ENCODE data around the gene ARHGEF7. TPM values are rescaled to one million over a fixed set of nuclear protein-coding genes. Genes with fewer than 3 reads are reported as not detected.

Gene ARHGEF7
- total RNA-seq, 4 donors from 2014 or later = 42.8 to 125 (median 61.1) TPM

DNA sequence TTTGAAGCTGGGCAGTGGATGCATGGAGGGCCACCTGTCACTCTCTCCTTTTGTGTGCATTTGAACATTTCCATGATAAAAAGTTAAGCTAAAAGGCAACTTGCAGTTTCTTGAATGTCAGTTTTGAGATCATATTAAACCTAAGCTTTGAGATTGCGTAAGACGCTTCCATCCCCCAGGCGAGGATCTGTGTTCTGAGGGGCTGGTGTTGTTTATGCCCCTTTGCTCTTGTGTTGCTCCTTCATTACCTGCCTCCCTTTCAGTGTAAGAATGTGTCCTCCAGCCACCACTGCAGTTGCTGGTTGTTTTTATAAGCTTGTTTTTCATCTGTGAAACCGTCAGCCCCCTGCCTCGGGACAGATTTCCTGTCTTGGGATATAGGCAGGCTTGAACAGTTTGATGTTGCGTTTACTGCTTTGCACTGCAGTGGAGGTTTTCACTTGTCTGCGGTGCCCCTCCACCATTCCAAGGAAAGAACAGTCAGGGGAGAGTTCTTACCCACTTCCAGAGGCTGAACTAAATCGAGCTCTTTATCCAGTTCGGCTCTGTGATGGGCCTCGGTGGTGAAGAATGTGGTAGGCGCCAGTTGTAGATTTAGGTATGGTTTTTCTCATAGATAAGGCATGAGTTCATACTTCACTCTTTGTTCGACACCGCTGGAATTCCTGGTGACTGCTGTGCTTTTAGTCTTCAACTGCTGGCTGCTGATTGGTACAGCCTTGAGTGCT is 96.8 kb downstream of the ARHGEF7 start:
- intact Hi-C loops (cut with DNase I; ENCODE audit: low total_unique reads) = no loop called here
- no peak for DNase-seq (ENCODE audit: low spot score in 2 of 2)
- TF ChIP-seq, protein P1, sequence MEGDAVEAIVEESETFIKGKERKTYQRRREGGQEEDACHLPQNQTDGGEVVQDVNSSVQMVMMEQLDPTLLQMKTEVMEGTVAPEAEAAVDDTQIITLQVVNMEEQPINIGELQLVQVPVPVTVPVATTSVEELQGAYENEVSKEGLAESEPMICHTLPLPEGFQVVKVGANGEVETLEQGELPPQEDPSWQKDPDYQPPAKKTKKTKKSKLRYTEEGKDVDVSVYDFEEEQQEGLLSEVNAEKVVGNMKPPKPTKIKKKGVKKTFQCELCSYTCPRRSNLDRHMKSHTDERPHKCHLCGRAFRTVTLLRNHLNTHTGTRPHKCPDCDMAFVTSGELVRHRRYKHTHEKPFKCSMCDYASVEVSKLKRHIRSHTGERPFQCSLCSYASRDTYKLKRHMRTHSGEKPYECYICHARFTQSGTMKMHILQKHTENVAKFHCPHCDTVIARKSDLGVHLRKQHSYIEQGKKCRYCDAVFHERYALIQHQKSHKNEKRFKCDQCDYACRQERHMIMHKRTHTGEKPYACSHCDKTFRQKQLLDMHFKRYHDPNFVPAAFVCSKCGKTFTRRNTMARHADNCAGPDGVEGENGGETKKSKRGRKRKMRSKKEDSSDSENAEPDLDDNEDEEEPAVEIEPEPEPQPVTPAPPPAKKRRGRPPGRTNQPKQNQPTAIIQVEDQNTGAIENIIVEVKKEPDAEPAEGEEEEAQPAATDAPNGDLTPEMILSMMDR (IDR thresholded peaks at IDR 0.05) = no peak
- TF ChIP-seq POLR2A (IDR thresholded peaks at IDR 0.05) = no peak
- H3K4me3 ChIP-seq (ENCODE audit: low read depth, poor library complexity, severe bottlenecking) = no peak overlapping the region
- WGBS, 2 donors = 77 to 82% methylated on average over 13 of the region's 13 CpGs

DNA sequence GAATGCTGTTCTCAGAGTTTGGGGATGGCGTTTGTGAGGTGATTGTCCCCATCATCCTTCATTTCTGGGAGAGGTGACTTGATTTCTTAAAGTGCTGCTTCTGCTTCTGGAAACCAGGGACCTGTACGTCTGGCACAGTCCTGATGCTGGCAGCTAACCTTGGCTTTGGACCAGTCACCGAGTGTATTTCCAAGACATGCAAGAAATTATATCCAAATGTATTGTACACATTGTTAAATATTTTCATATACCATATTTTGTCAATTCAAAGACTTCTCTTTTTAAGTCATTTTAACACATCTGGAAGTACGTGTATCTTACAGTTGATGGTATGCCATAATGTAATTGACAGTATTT is 97.4 kb downstream of the ARHGEF7 start:
- WGBS, 2 donors = 33 to 42% methylated on average over 4 of the region's 4 CpGs
- DNase-seq (ENCODE audit: low spot score in 2 of 2) = no peak
- no peak for TF ChIP-seq POLR2A (IDR thresholded peaks at IDR 0.05)
- TF ChIP-seq, protein P1 (IDR thresholded peaks at IDR 0.05) = no peak
- intact Hi-C loops (cut with DNase I; ENCODE audit: low total_unique reads) = no loop called here
- no peak overlapping the region for H3K4me3 ChIP-seq (ENCODE audit: low read depth, poor library complexity, severe bottlenecking)

DNA sequence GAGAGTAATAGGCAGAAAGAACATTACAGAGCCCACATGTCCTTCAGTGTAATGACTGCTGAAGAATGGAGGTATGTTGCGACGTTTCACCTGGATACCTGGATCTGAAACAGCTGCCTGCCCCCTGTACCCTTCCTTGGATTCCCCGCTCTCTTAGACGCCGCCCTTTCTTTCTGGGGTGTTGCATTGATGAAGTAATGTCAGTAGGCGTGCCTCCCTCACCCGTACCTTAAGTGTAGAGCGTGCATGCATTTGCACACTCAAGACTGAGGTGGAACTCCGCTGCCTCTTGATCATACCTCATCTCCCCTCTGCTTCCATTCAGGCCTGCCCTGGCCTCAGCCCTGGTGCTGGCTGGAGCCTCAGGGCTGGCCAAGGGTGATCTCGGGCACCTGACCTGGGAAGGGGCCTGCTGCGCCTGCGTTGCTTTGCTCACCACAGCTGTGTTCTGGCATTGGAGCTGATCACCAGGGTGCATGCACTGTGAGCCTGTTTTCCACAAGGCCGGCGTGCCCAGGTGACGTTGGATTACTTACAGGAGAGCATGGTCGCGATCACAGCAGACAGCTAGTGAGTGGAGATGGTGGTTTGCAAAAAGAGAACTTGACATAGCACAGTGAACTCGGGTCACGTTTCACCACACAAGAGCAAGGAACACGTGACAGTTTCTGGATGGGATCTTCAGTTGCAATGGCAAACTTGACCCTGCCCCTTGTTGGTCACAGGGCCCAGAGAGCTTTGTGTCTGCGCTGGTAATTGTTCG is 99.0 kb downstream of the ARHGEF7 start:
- no peak for DNase-seq (ENCODE audit: low spot score in 2 of 2)
- TF ChIP-seq, protein P1 (IDR thresholded peaks at IDR 0.05) = no peak
- no peak for TF ChIP-seq POLR2A (IDR thresholded peaks at IDR 0.05)
- 82% methylated on average over 22 of the region's 22 CpGs for WGBS, 2 donors
- intact Hi-C loops (cut with DNase I; ENCODE audit: low total_unique reads) = no loop called here
- no peak overlapping the region for H3K4me3 ChIP-seq (ENCODE audit: low read depth, poor library complexity, severe bottlenecking)

DNA sequence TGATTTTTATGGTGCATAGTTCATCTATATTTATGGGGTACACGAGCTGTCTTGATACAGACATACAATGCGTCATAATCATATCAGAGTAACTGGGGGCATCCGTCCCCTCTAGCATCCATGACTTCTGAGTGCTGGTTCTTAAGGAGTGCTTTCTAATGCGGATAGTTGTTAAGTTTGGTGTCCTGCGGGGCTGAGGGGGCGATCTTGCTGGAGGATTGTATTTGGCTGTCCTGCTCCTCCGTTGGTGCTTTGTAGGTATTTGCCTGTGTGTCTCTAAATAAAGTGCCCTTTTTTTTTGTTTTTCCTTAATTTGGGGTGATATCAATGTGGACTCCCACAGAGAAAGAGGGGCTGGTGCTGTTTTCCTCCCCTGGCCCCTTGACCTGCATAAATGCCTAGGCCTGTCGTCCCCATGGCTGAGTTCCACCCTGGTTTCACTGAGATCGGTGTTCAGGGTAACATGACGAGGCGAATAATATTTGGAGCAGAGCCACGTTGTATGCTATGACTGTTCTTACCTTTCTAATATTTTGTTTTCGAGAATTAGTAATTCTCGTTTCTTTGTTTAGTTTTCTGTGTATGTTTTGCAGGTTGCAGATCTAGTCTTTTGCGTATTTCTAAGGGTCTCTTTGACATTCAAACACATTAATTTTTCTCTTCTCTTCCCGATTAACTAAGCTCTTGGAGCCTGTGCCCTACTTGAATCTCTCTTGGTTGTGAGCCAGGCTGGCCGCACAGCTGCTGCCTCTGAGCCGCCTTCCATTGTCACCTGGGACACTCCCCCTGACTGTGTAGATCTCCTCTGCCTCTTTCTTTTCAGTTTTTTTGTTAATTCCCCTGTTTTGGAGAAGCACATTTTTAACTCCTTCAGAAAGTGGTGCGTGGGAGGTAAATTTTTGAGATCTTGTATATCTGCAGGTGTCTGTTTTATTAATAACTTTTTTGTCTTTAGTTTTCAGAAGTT is 100.3 kb downstream of the ARHGEF7 start:
- no peak for DNase-seq (ENCODE audit: low spot score in 2 of 2)
- WGBS, 2 donors = 85 to 87% methylated on average over 19 of the region's 19 CpGs
- TF ChIP-seq, protein P1 (IDR thresholded peaks at IDR 0.05) = no peak
- no peak for TF ChIP-seq POLR2A (IDR thresholded peaks at IDR 0.05)
- intact Hi-C loops (cut with DNase I; ENCODE audit: low total_unique reads) = no loop called here
- no peak overlapping the region for H3K4me3 ChIP-seq (ENCODE audit: low read depth, poor library complexity, severe bottlenecking)

DNA sequence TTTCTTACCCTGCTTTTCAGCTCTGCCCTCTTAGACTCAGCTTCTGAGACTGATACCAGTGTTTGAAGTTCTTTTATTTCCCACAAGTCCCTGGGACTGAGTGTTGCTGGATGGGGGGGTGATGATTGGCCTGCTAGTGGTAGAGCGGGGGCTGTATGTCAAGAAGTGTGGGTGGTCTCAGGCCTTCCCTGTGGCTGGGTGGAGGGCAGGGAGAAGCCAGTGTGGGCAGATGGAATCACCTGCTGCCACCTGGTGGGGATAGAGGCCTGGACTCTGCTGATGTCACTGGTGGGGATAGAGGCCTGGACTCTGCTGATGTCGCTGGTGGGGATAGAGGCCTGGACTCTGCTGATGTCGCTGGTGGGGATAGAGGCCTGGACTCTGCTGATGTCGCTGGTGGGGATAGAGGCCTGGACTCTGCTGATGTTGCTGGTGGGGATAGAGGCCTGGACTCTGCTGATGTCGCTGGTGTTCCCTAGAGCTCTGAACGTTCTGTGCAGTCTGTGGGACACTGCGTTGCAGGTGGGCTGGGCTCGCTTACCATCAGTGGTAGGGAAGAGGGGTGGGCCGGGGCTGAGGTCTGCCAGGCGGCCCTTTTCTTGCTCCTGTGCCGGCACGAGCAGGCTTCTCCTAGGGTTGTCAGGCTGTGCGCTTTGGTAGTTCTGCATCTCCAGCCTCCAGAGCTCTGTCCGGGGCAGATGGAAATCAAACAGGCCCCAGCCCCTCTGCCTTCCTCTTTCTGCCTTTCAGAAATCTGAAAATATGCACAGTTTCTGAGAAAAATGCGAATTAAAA is 101.3 kb downstream of the ARHGEF7 start:
- no peak for DNase-seq (ENCODE audit: low spot score in 2 of 2)
- intact Hi-C loops (cut with DNase I; ENCODE audit: low total_unique reads) = no loop called here
- H3K4me3 ChIP-seq (ENCODE audit: low read depth, poor library complexity, severe bottlenecking) = no peak overlapping the region
- TF ChIP-seq POLR2A (IDR thresholded peaks at IDR 0.05) = no peak
- TF ChIP-seq, protein P1 (IDR thresholded peaks at IDR 0.05) = no peak
- WGBS, 2 donors = 86 to 87% methylated on average over 15 of the region's 15 CpGs

Data from lower leg skin (tissue), 4 donors.